SK-N-SH treated with all-trans-retinoic acid at 6 μM for 48 hours (cell line): ENCODE data around the gene OCA2.

Experiments
- ATAC-seq: fragments of 200-7000 bp; cut with Tn5 transposase; 3 replicates; pipeline ENCODE4 v1.9.1; 2020; ENCODE audit warnings: mild to moderate bottlenecking, moderate library complexity
- BACH2 ChIP-seq: fragments of 250-450 bp; sonication (Bioruptor Pico); IDR thresholded peaks from 2 replicates; pipeline ENCODE4 v1.9.0; 2021; ENCODE audit warnings: mild to moderate bottlenecking, borderline replicate concordance
- CSDC2 ChIP-seq: fragments of 250-450 bp; sonication (Bioruptor Pico); IDR thresholded peaks from 2 replicates; pipeline ENCODE4 v1.5.0; 2020; ENCODE audit warnings: mild to moderate bottlenecking, moderate library complexity
- GLIS3 ChIP-seq: fragments of 250-450 bp; sonication (Bioruptor Pico); IDR thresholded peaks from 2 replicates; pipeline ENCODE4 v1.5.0; 2020; ENCODE audit warnings: mild to moderate bottlenecking, moderate library complexity
- ISL1 ChIP-seq: fragments of 250-450 bp; sonication (Bioruptor Pico); IDR thresholded peaks from 2 replicates; pipeline ENCODE4 v2.1.2; 2022; ENCODE audit warnings: mild to moderate bottlenecking, moderate library complexity
- OSR1 ChIP-seq: fragments of 250-450 bp; sonication (Bioruptor Pico); IDR thresholded peaks from 2 replicates; pipeline ENCODE4 v1.8.0; 2022; ENCODE audit warnings: moderate library complexity, mild to moderate bottlenecking, inconsistent platforms
- PPARA ChIP-seq: fragments of 250-450 bp; sonication (Bioruptor Pico); IDR thresholded peaks from 2 replicates; pipeline ENCODE4 v1.5.0; 2020; ENCODE audit warnings: mild to moderate bottlenecking, borderline replicate concordance
- RARB ChIP-seq: fragments of 250-450 bp; sonication (Bioruptor Pico); IDR thresholded peaks from 2 replicates; pipeline ENCODE4 v1.8.0; 2021; ENCODE audit warnings: mild to moderate bottlenecking, moderate library complexity
- SNAI2 ChIP-seq: fragments of 250-450 bp; sonication (Bioruptor Pico); IDR thresholded peaks from 2 replicates; pipeline ENCODE4 v1.5.0; 2020; ENCODE audit warnings: mild to moderate bottlenecking, moderate library complexity
- TCF4 ChIP-seq: fragments of 250-450 bp; sonication (Bioruptor Pico); IDR thresholded peaks from 2 replicates; pipeline ENCODE4 v1.8.0; 2021; ENCODE audit warnings: mild to moderate bottlenecking, moderate library complexity, borderline replicate concordance
- TOX ChIP-seq: fragments of 250-450 bp; sonication (Bioruptor Pico); IDR thresholded peaks from 2 replicates; pipeline ENCODE4 v1.8.0; 2021; ENCODE audit warnings: mild to moderate bottlenecking, moderate library complexity, borderline replicate concordance
- ZFP3 ChIP-seq: fragments of 250-450 bp; sonication (Bioruptor Pico); IDR thresholded peaks from 2 replicates; pipeline ENCODE4 v1.5.0; 2020; ENCODE audit warnings: mild to moderate bottlenecking, moderate library complexity
- ZNF70 ChIP-seq: fragments of 450-650 bp; formaldehyde crosslinking; IDR thresholded peaks from 2 replicates; pipeline ENCODE4 v1.5.0; 2020; ENCODE audit warnings: mild to moderate bottlenecking, moderate library complexity
- TF ChIP-seq, protein P1 (sequence below): fragments of 250-450 bp; sonication (Bioruptor Pico); IDR thresholded peaks from 2 replicates; pipeline ENCODE4 v1.8.0; 2021; ENCODE audit warnings: low read depth, mild to moderate bottlenecking, moderate library complexity, borderline replicate concordance
- TF ChIP-seq, protein P2 (sequence below): fragments of 250-450 bp; sonication (Bioruptor Pico); IDR thresholded peaks from 2 replicates; pipeline ENCODE4 v1.5.1; 2020; ENCODE audit warnings: low read depth, mild to moderate bottlenecking, moderate library complexity
- TF ChIP-seq, protein P3 (sequence below): fragments of 250-450 bp; sonication (Bioruptor Pico); IDR thresholded peaks from 2 replicates; pipeline ENCODE4 v1.5.0; 2020; ENCODE audit warnings: mild to moderate bottlenecking, moderate library complexity
- TF ChIP-seq, protein P4 (sequence below): fragments of 250-450 bp; sonication (Bioruptor Pico); IDR thresholded peaks from 2 replicates; pipeline ENCODE4 v1.5.1; 2021; ENCODE audit warnings: mild to moderate bottlenecking, moderate library complexity

Gene OCA2

DNA sequence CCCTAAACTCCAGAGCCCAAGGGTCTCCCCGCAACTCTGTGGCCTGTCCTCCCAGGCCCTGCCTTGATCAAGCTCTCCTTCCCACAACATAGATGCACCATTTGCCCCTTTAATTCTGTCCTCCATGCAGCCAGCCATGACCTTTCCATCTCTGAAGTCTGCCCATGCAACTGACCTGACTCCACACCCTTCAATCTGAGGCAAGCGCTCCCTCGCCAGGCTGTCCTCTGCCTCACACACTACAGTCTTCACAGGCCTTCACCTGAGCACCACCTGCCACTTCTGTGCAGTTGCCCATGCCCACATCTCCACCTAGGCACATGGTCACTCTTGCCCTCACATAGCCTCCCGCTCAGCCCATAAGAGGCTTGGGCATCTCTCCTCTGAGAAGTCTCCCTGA lies 244.0 kb downstream of the OCA2 start:
- no peak for ATAC-seq
- TF ChIP-seq, protein P1, sequence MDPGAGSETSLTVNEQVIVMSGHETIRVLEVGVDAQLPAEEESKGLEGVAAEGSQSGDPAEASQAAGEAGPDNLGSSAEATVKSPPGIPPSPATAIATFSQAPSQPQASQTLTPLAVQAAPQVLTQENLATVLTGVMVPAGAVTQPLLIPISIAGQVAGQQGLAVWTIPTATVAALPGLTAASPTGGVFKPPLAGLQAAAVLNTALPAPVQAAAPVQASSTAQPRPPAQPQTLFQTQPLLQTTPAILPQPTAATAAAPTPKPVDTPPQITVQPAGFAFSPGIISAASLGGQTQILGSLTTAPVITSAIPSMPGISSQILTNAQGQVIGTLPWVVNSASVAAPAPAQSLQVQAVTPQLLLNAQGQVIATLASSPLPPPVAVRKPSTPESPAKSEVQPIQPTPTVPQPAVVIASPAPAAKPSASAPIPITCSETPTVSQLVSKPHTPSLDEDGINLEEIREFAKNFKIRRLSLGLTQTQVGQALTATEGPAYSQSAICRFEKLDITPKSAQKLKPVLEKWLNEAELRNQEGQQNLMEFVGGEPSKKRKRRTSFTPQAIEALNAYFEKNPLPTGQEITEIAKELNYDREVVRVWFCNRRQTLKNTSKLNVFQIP (CRISPR knock-in tag): no peak
- TF ChIP-seq, protein P2, sequence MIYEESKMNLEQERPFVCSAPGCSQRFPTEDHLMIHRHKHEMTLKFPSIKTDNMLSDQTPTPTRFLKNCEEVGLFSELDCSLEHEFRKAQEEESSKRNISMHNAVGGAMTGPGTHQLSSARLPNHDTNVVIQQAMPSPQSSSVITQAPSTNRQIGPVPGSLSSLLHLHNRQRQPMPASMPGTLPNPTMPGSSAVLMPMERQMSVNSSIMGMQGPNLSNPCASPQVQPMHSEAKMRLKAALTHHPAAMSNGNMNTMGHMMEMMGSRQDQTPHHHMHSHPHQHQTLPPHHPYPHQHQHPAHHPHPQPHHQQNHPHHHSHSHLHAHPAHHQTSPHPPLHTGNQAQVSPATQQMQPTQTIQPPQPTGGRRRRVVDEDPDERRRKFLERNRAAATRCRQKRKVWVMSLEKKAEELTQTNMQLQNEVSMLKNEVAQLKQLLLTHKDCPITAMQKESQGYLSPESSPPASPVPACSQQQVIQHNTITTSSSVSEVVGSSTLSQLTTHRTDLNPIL: no peak
- no peak for TF ChIP-seq OSR1 (CRISPR knock-in tag)
- TF ChIP-seq ZNF70 (CRISPR knock-in tag): no peak
- TF ChIP-seq GLIS3: no peak
- no peak for TF ChIP-seq BACH2 (CRISPR knock-in tag)
- TF ChIP-seq PPARA (CRISPR knock-in tag): no peak
- no peak for TF ChIP-seq SNAI2 (CRISPR knock-in tag)
- TF ChIP-seq, protein P3, sequence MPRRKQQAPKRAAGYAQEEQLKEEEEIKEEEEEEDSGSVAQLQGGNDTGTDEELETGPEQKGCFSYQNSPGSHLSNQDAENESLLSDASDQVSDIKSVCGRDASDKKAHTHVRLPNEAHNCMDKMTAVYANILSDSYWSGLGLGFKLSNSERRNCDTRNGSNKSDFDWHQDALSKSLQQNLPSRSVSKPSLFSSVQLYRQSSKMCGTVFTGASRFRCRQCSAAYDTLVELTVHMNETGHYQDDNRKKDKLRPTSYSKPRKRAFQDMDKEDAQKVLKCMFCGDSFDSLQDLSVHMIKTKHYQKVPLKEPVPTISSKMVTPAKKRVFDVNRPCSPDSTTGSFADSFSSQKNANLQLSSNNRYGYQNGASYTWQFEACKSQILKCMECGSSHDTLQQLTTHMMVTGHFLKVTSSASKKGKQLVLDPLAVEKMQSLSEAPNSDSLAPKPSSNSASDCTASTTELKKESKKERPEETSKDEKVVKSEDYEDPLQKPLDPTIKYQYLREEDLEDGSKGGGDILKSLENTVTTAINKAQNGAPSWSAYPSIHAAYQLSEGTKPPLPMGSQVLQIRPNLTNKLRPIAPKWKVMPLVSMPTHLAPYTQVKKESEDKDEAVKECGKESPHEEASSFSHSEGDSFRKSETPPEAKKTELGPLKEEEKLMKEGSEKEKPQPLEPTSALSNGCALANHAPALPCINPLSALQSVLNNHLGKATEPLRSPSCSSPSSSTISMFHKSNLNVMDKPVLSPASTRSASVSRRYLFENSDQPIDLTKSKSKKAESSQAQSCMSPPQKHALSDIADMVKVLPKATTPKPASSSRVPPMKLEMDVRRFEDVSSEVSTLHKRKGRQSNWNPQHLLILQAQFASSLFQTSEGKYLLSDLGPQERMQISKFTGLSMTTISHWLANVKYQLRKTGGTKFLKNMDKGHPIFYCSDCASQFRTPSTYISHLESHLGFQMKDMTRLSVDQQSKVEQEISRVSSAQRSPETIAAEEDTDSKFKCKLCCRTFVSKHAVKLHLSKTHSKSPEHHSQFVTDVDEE (CRISPR knock-in tag): no peak
- no peak for TF ChIP-seq TOX (CRISPR knock-in tag)

DNA sequence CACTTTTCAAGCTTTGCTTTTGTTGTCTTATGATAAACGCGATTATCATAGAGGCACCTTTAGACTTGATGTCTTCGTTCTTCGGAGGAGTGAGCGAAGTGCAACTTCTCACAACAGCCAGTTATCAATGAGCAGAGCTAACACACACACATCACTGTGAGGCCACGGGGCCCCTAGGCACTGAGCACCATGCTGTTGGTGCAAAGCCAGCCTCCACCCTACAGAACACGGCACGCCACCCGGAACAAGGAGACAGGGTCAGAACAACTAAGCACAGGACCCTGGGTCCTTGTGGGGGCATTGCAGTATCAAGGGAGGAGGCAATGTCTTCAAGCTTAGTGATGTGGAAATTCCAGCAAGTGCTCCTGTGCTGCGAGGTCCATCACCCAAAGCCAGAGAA lies 244.5 kb downstream of the OCA2 start:
- no peak for ATAC-seq
- TF ChIP-seq CSDC2 (CRISPR knock-in tag): no peak
- TF ChIP-seq BACH2 (CRISPR knock-in tag): no peak
- TF ChIP-seq, protein P3 (CRISPR knock-in tag): no peak
- TF ChIP-seq ISL1 (CRISPR knock-in tag): no peak
- TF ChIP-seq RARB (CRISPR knock-in tag): no peak
- TF ChIP-seq OSR1 (CRISPR knock-in tag): no peak
- no peak for TF ChIP-seq SNAI2 (CRISPR knock-in tag)
- TF ChIP-seq, protein P4, sequence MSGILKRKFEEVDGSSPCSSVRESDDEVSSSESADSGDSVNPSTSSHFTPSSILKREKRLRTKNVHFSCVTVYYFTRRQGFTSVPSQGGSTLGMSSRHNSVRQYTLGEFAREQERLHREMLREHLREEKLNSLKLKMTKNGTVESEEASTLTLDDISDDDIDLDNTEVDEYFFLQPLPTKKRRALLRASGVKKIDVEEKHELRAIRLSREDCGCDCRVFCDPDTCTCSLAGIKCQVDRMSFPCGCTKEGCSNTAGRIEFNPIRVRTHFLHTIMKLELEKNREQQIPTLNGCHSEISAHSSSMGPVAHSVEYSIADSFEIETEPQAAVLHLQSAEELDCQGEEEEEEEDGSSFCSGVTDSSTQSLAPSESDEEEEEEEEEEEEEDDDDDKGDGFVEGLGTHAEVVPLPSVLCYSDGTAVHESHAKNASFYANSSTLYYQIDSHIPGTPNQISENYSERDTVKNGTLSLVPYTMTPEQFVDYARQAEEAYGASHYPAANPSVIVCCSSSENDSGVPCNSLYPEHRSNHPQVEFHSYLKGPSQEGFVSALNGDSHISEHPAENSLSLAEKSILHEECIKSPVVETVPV (CRISPR knock-in tag): no peak
- TF ChIP-seq, protein P1 (CRISPR knock-in tag): no peak
- TF ChIP-seq GLIS3: no peak
- no peak for TF ChIP-seq TCF4
- TF ChIP-seq ZFP3 (CRISPR knock-in tag): no peak
- no peak for TF ChIP-seq TOX (CRISPR knock-in tag)
